ENCODE results near the gene ANO2. TPM values are rescaled to one million over a fixed set of nuclear protein-coding genes. Genes with fewer than 3 reads are reported as not detected.

The ANO2 gene
- total RNA-seq, 4 donors from 2014 or later, result 1.4 to 3.3 (median 2.7) TPM; not detected in 1

DNA sequence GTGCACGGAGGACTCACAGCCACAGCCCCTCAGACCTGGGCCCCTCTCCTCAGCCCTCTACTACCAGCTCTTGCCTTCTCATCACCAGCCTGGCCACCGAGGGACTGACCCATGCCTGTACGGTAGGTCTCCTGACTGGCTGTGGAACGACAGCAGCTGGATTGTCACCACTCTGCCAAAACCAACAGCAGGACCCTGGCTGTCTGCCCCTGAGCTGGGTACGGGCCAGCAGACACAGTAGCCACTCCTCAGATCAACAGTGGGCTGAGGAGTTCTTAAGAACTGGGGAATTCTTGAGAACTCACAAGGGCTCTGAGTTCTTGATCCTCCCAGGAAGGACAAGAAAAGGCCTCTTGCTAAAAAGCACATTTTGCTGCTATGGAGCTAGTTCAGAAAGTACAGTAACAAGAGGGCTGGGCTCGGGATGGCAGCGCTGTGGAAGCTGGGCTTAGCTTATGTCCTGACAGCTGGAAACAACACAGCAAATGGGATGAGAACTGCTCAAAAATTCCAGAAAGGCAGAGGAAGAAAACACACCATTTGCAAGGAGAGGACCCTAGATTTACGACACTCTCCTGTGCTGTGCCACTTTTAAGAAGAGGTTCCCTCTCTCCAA is 176.4 kb downstream of the ANO2 start:
- WGBS, 2 donors (ENCODE audit: low coverage in 1 of 2), result 67 to 100% methylated on average over 1 to 8 of the region's 8 CpGs
- intact Hi-C loops (cut with DNase I; ENCODE audit: low total_unique reads), result no loop called here
- Histone ChIP-seq H3K9me3 (no peaks in the 10 kb centered on the region), H3K27ac (no peak overlapping the region), H3K4me3 (no peak overlapping the region), H3K27me3 (no peaks in the 10 kb centered on the region), H3K4me1 (peaks cover 0 to 4% (median 0%) of the 10 kb centered on the region in 4 donors), H3K36me3 (no peaks in the 10 kb centered on the region)
- in situ Hi-C loops (cut with MboI; ENCODE audit: low pct_ligation_motif_present in 1 of 4, low pct_unique_long_range_greater_than_20kb in 1 of 4, low sequenced_read_pairs in 3 of 4), result no loop called here
- DNase-seq, result no peak
- TF ChIP-seq, protein P1, sequence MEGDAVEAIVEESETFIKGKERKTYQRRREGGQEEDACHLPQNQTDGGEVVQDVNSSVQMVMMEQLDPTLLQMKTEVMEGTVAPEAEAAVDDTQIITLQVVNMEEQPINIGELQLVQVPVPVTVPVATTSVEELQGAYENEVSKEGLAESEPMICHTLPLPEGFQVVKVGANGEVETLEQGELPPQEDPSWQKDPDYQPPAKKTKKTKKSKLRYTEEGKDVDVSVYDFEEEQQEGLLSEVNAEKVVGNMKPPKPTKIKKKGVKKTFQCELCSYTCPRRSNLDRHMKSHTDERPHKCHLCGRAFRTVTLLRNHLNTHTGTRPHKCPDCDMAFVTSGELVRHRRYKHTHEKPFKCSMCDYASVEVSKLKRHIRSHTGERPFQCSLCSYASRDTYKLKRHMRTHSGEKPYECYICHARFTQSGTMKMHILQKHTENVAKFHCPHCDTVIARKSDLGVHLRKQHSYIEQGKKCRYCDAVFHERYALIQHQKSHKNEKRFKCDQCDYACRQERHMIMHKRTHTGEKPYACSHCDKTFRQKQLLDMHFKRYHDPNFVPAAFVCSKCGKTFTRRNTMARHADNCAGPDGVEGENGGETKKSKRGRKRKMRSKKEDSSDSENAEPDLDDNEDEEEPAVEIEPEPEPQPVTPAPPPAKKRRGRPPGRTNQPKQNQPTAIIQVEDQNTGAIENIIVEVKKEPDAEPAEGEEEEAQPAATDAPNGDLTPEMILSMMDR (IDR thresholded peaks at IDR 0.05), result no peak
- no peak for TF ChIP-seq POLR2AphosphoS5 (IDR thresholded peaks at IDR 0.05)
- no peak for TF ChIP-seq EP300 (IDR thresholded peaks at IDR 0.05; ENCODE audit: low read depth)
- no peak for TF ChIP-seq POLR2A (IDR thresholded peaks at IDR 0.05)

DNA sequence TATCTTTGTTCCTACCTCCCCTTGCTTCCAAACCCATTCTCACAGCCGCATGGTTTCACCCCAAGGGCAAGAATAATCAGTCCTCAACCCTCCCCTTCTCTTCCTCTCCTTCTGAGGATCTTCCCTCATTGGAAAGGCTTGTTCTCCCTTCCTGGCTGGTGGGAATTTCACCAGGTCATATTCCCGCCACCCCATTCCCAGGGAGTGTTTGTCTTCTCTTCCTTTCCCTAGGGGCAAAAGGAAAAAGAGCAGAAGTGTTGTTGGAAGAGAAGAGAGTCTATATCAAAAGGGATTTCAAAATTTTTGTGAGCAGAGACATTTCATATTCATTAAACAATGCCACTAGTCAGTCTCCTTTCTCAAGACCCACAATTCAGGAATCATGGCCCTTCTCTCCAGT is 176.9 kb downstream of the ANO2 start:
- H3K27ac ChIP-seq, result no peak overlapping the region
- no peak for DNase-seq
- peaks cover 0 to 4% (median 0%) of the 10 kb centered on the region in 4 donors for H3K4me1 ChIP-seq
- WGBS, 2 donors (ENCODE audit: low coverage in 1 of 2), result 75 to 93% methylated on average over 2 of the region's 2 CpGs
- TF ChIP-seq, protein P1 (IDR thresholded peaks at IDR 0.05), result no peak
- TF ChIP-seq EP300 (IDR thresholded peaks at IDR 0.05; ENCODE audit: low read depth) (no peak), POLR2AphosphoS5 (IDR thresholded peaks at IDR 0.05) (no peak), POLR2A (IDR thresholded peaks at IDR 0.05) (no peak)
- H3K9me3 ChIP-seq, result no peaks in the 10 kb centered on the region
- in situ Hi-C loops (cut with MboI; ENCODE audit: low pct_ligation_motif_present in 1 of 4, low pct_unique_long_range_greater_than_20kb in 1 of 4, low sequenced_read_pairs in 3 of 4), result no loop called here
- intact Hi-C loops (cut with DNase I; ENCODE audit: low total_unique reads), result no loop called here
- no peaks in the 10 kb centered on the region for H3K27me3 ChIP-seq
- H3K4me3 ChIP-seq, result no peak overlapping the region
- H3K36me3 ChIP-seq, result no peaks in the 10 kb centered on the region

DNA sequence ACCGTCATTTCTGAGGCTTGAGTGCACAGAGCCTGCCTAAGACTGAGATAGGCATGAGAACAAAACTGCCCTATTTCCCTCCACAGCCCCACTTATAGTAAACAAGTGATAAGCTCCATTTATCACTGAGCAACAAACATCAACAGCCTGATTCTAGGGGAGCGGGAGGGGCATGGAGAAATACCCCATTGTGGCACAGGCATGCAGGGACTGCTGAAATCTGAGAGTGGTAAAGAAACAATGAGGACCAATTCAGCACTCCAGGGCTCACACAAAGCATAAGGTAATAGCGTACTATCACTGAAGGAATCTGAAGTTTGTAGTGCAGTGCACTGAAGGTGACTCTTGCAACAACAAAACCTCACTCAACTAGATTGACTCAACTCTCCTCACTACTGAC is 186.7 kb downstream of the ANO2 start:
- Histone ChIP-seq H3K9me3 (peaks cover 0 to 3% of the 10 kb centered on the region in 2 donors), H3K27ac (no peak overlapping the region), H3K4me1 (no peaks in the 10 kb centered on the region), H3K4me3 (no peak overlapping the region), H3K27me3 (peaks cover 17% of the 10 kb centered on the region), H3K36me3 (no peaks in the 10 kb centered on the region)
- DNase-seq, result no peak
- 81 to 90% methylated on average over 3 of the region's 3 CpGs for WGBS, 2 donors (ENCODE audit: low coverage in 1 of 2)
- intact Hi-C loops (cut with DNase I; ENCODE audit: low total_unique reads), result no loop called here
- in situ Hi-C loops (cut with MboI; ENCODE audit: low pct_ligation_motif_present in 1 of 4, low pct_unique_long_range_greater_than_20kb in 1 of 4, low sequenced_read_pairs in 3 of 4), result no loop called here
- TF ChIP-seq POLR2AphosphoS5 (IDR thresholded peaks at IDR 0.05) (no peak), POLR2A (IDR thresholded peaks at IDR 0.05) (no peak), EP300 (IDR thresholded peaks at IDR 0.05; ENCODE audit: low read depth) (no peak)
- TF ChIP-seq, protein P1 (IDR thresholded peaks at IDR 0.05), result no peak

DNA sequence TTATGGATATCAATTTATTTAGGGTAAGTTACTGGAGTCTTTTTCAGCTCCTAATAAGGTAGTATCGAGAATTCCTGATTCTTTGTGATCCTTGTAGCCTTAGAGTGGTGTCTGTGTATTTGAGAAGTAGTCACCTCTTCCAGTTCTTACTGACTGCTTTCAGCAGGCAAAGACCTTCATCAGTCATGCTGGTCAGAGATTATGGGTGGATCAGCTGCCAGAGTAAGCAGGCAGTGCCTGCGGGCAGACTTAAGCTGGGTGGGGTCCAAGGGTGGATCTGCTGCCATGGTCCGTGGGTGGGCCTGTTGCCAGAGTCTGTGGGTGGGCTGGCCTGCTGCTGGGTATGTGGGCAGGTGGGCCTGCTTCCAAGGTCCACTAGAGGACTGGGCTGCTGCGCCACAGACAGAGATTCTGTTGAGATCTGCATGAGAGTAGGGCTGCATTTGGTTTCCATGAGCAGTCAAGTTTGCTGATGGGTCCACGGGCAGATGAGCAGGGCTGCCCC is 188.7 kb downstream of the ANO2 start:
- peaks cover 14% of the 10 kb centered on the region for H3K27me3 ChIP-seq
- no peaks in the 10 kb centered on the region for H3K4me1 ChIP-seq
- H3K36me3 ChIP-seq, result no peaks in the 10 kb centered on the region
- no peak for DNase-seq
- no peak overlapping the region for H3K4me3 ChIP-seq
- H3K27ac ChIP-seq, result no peak overlapping the region
- intact Hi-C loops (cut with DNase I; ENCODE audit: low total_unique reads), result no loop called here
- no peak for TF ChIP-seq POLR2A (IDR thresholded peaks at IDR 0.05)
- no peak for TF ChIP-seq EP300 (IDR thresholded peaks at IDR 0.05; ENCODE audit: low read depth)
- no peak for TF ChIP-seq POLR2AphosphoS5 (IDR thresholded peaks at IDR 0.05)
- TF ChIP-seq, protein P1 (IDR thresholded peaks at IDR 0.05), result no peak
- in situ Hi-C loops (cut with MboI; ENCODE audit: low pct_ligation_motif_present in 1 of 4, low pct_unique_long_range_greater_than_20kb in 1 of 4, low sequenced_read_pairs in 3 of 4), result no loop called here
- WGBS, 2 donors (ENCODE audit: low coverage in 1 of 2), result 69 to 80% methylated on average over 2 to 5 of the region's 5 CpGs
- H3K9me3 ChIP-seq, result peaks cover 0 to 3% of the 10 kb centered on the region in 2 donors

Measured in transverse colon (tissue), 4 donors.